Activated CD4-positive, alpha-beta T cell treated with anti-CD3 and anti-CD28 coated beads for 4 hours (primary cell): ENCODE results near the gene AHDC1.
A peak's percentile ranks its signal among the peaks of the same experiment; 100 is the strongest.
"Not testable (repeated sequence)": the region's sequence is repeated elsewhere in the genome, so short reads cannot be mapped to it uniquely, and the experiment has no call there.

Source experiments
- DNase-seq, 2 donors: peaks; one replicate each; pipeline ENCODE4 v3.0.0-alpha.2; 2020

AHDC1 gene

GRCh38 chr1:27548136-27548853 lies 55.6 kb downstream of the AHDC1 start:
- DNase-seq: no peak

GRCh38 chr1:27547220-27548116 lies 56.5 kb downstream of the AHDC1 start:
- DNase-seq: no peak

GRCh38 chr1:27545876-27546275 lies 58.1 kb downstream of the AHDC1 start:
- DNase-seq: no peak

- DNase-seq: no peak
Observed at GRCh38 chr1:27545271-27545670, 58.7 kb downstream of the AHDC1 start.

- DNase-seq: no peak
Observed at GRCh38 chr1:27544834-27545233, 59.1 kb downstream of the AHDC1 start.

GRCh38 chr1:27543284-27543683 lies 60.7 kb downstream of the AHDC1 start:
- DNase-seq: no peak

GRCh38 chr1:27542463-27543273 lies 61.3 kb downstream of the AHDC1 start:
- peak in 1 of 2 donors; percentile 31 for DNase-seq

GRCh38 chr1:27539901-27540861 lies 63.8 kb downstream of the AHDC1 start:
- DNase-seq: no peak

- no peak for DNase-seq
Observed at GRCh38 chr1:27538793-27539192, 65.2 kb downstream of the AHDC1 start.

- DNase-seq: not testable (repeated sequence)
Observed at GRCh38 chr1:27538305-27538676, 65.7 kb downstream of the AHDC1 start.

GRCh38 chr1:27536767-27537166 lies 67.2 kb downstream of the AHDC1 start:
- no peak for DNase-seq

GRCh38 chr1:27536010-27536757 lies 67.8 kb downstream of the AHDC1 start:
- no peak for DNase-seq

GRCh38 chr1:27535386-27535785 lies 68.6 kb downstream of the AHDC1 start:
- no peak for DNase-seq

- DNase-seq: no peak
Observed at GRCh38 chr1:27531959-27532685, 71.8 kb downstream of the AHDC1 start.

- no peak for DNase-seq
Observed at GRCh38 chr1:27530192-27530591, 73.8 kb downstream of the AHDC1 start.

GRCh38 chr1:27529704-27530018 lies 74.3 kb downstream of the AHDC1 start:
- DNase-seq: no peak

GRCh38 chr1:27528818-27529703 lies 74.9 kb downstream of the AHDC1 start:
- no peak for DNase-seq

GRCh38 chr1:27527890-27528817 lies 75.8 kb downstream of the AHDC1 start:
- DNase-seq: peak; percentile 39 to 53
